HepG2 (cell line): Measurements from ENCODE around the gene PSRC1. TPM values are rescaled to one million over a fixed set of nuclear protein-coding genes. Genes with fewer than 3 reads are reported as not detected.

Source experiments
- DR1 ChIP-seq: sonication (generic); formaldehyde crosslinking; IDR thresholded peaks from 2 replicates; pipeline ENCODE4 v1.8.0; 2021; ENCODE audit warnings: mild to moderate bottlenecking, missing genetic modification reagents, inconsistent platforms
- GATA4 ChIP-seq: sonication (generic); IDR thresholded peaks from 2 replicates; pipeline ENCODE4 v1.6.1; 2016; ENCODE audit warnings: antibody characterized with exemption, low read depth, borderline replicate concordance
- HMGXB3 ChIP-seq: sonication (generic); formaldehyde crosslinking; IDR thresholded peaks from 2 replicates; pipeline ENCODE4 v1.4.0; 2020; ENCODE audit warnings: missing genetic modification reagents, borderline replicate concordance
- KAT2B ChIP-seq: fragments of 150-350 bp; IDR thresholded peaks from 2 replicates; pipeline ENCODE4 v1.6.1; 2014; ENCODE audit warnings: low read depth, low read length, borderline replicate concordance
- KDM3A ChIP-seq: IDR thresholded peaks from 2 replicates; pipeline ENCODE4 v1.6.1; 2018; ENCODE audit warnings: low read depth, missing compliant biosample characterization
- NFKBIZ ChIP-seq: IDR thresholded peaks from 2 replicates; pipeline ENCODE4 v1.6.1; 2018; ENCODE audit warnings: missing genetic modification reagents, missing compliant biosample characterization
- NONO ChIP-seq, 2 experiments: fragments of 450-650 bp in 1 of 2; sonication (generic) in 1 of 2; formaldehyde crosslinking in 1 of 2; IDR thresholded peaks in 1 of 2; conservative IDR thresholded peaks in 1 of 2; 2 replicates each; pipeline versions ENCODE4 v1.6.1 to v1.8.0; 2017 to 2022; ENCODE audit warnings: mild to moderate bottlenecking in 1 of 2, missing genetic modification reagents in 1 of 2, moderate library complexity in 1 of 2
- PHF21A ChIP-seq: sonication (generic); formaldehyde crosslinking; IDR thresholded peaks from 2 replicates; pipeline ENCODE4 v1.5.0; 2020; ENCODE audit warnings: mild to moderate bottlenecking, missing genetic modification reagents
- SP5 ChIP-seq: IDR thresholded peaks from 2 replicates; pipeline ENCODE4 v1.6.1; 2016; ENCODE audit warnings: low read depth, borderline replicate concordance
- THAP8 ChIP-seq: sonication (generic); formaldehyde crosslinking; IDR thresholded peaks from 2 replicates; pipeline ENCODE4 v1.5.1; 2020; ENCODE audit warnings: missing genetic modification reagents, mild to moderate bottlenecking, borderline replicate concordance
- THAP9 ChIP-seq: sonication (generic); formaldehyde crosslinking; IDR thresholded peaks from 2 replicates; pipeline ENCODE4; 2020; ENCODE audit warnings: missing genetic modification reagents, mild to moderate bottlenecking, borderline replicate concordance
- ZNF34 ChIP-seq: sonication (generic); formaldehyde crosslinking; IDR thresholded peaks from 2 replicates; pipeline ENCODE4 v1.4.0; 2020; ENCODE audit warnings: mild to moderate bottlenecking, missing genetic modification reagents, borderline replicate concordance
- ZNF546 ChIP-seq: sonication (generic); formaldehyde crosslinking; conservative IDR thresholded peaks from 2 replicates; pipeline ENCODE4 v1.8.1; 2023; ENCODE audit warnings: mild to moderate bottlenecking, missing genetic modification reagents
- ZNF549 ChIP-seq: sonication (generic); formaldehyde crosslinking; IDR thresholded peaks from 2 replicates; pipeline ENCODE4 v1.5.0; 2020; ENCODE audit warnings: missing genetic modification reagents
- ZNF615 ChIP-seq: sonication (generic); formaldehyde crosslinking; IDR thresholded peaks from 2 replicates; pipeline ENCODE4 v1.5.0; 2020; ENCODE audit warnings: mild to moderate bottlenecking, missing genetic modification reagents, borderline replicate concordance
- ZNF777 ChIP-seq: sonication (generic); formaldehyde crosslinking; IDR thresholded peaks from 2 replicates; pipeline ENCODE4 v1.4.0; 2020; ENCODE audit warnings: missing genetic modification reagents
- ZNF800 ChIP-seq: sonication (generic); formaldehyde crosslinking; IDR thresholded peaks from 2 replicates; pipeline ENCODE4 v1.4.0; 2020; ENCODE audit warnings: missing genetic modification reagents
- ZNF879 ChIP-seq: sonication (generic); formaldehyde crosslinking; IDR thresholded peaks from 2 replicates; pipeline ENCODE4 v1.8.1; 2023; ENCODE audit warnings: missing genetic modification reagents
- polyA plus RNA-seq, 8 experiments: library from polyadenylated mRNA; depleted of rRNA in 3 of 8; stranded (reverse) in 7 of 8; unstranded in 1 of 8; fragments of >200 nt; fragmentation: Illumina TruSeq in 4 of 8; extraction: Trizol in 4 of 8; gene quantifications; 2 replicates each; pipeline versions ENCODE4 v1.2.1 to v1.2.3, GENCODE V29; 2011 to 2016; ENCODE audit warnings: low read depth in 4 of 8, missing spikeins in 1 of 8, mixed read lengths in 1 of 8; ENCODE audit not compliant: insufficient read depth in 1 of 8
- total RNA-seq, 5 experiments: library from RNA; depleted of rRNA; stranded (reverse); fragments of >200 nt; fragmentation: Illumina TruSeq; extraction: Trizol; gene quantifications; 2 replicates each; pipeline ENCODE4 v1.2.3, GENCODE V29; 2016; ENCODE audit warnings: low read depth in 1 of 5

Gene PSRC1
- total and polyA plus RNA-seq, 2 of the 13 experiments (the other 11 are each of a cell fraction or from before 2014, with no cell fraction given): 28.6 to 30.3 TPM

- TF ChIP-seq ZNF777 (CRISPR knock-in tag): 0 out of 2 replicates have a peak, but pooled peaks have one; percentile 43
- no peak for TF ChIP-seq NFKBIZ (CRISPR knock-in tag)
- peak; percentile 82; the same call in 1 of the 2 replicates for TF ChIP-seq THAP9 (CRISPR knock-in tag)
- 0 out of 2 replicates have a peak, but pooled peaks have one; percentile 14 for TF ChIP-seq ZNF34 (CRISPR knock-in tag)
- no peak for TF ChIP-seq ZNF549
- no peak; the same call in 1 of the 2 replicates for TF ChIP-seq THAP8 (CRISPR knock-in tag)
- no peak for TF ChIP-seq KAT2B
- TF ChIP-seq SP5 (CRISPR knock-in tag): 0 out of 2 replicates have a peak, but pooled peaks have one; percentile 41
- TF ChIP-seq KDM3A (CRISPR knock-in tag): peak; percentile 62
- TF ChIP-seq DR1 (CRISPR knock-in tag): peak; percentile 42; the same call in 1 of the 2 replicates
- no peak for TF ChIP-seq ZNF546
- TF ChIP-seq ZNF615 (CRISPR knock-in tag): 0 out of 2 replicates have a peak, but pooled peaks have one; percentile 59
- TF ChIP-seq ZNF879 (CRISPR knock-in tag): no peak
- peak; percentile 72; the same call in 1 of the 2 replicates for TF ChIP-seq PHF21A
- TF ChIP-seq ZNF800 (CRISPR knock-in tag): peak; percentile 59; the same call in 1 of the 2 replicates
- no peak for TF ChIP-seq NONO (IDR thresholded peaks at IDR 0.05)
- peak; percentile 63; the same call in 1 of the 2 replicates for TF ChIP-seq NONO (CRISPR knock-in tag; conservative IDR thresholded peaks at IDR 0.05)
- TF ChIP-seq GATA4: no peak
- TF ChIP-seq HMGXB3 (CRISPR knock-in tag): peak; percentile 32; the same call in 1 of the 2 replicates
Observed at GRCh38 chr1:109282952-109283747, at the start of gene PSRC1 (continued).
